ENCODE data around the gene ANKRD34C. TPM values are rescaled to one million over a fixed set of nuclear protein-coding genes. Genes with fewer than 3 reads are reported as not detected.

The ANKRD34C gene
- polyA plus RNA-seq, 1 donor from 2014 or later = not detected

DNA sequence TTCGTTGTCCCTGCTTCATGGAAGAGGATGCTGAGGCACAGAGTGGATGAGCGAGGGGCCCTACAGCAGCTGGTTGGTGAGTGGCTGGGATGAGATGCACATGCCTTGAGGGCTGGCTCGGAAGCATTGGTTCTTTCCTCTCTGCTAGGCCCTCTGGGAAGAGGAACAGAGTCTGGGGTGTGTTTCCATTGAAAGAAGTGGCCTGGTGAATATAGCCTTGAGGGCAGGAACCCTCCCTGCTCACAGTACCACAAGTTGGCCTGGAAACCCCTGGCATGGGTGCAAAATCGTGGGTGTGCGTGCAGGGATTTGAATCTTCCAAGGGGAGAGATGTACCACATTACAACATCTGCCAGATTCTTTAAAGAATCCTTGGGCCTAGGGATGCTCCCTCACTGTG, 37.6 kb upstream of the ANKRD34C start:
- Histone ChIP-seq H2AFZ (ENCODE audit: low read depth, low read length) (no peak overlapping the region), H3K9ac (ENCODE audit: low read length) (no peak overlapping the region), H3K9me3 (ENCODE audit: low read length) (no peaks in the 10 kb centered on the region), H3K4me3 (ENCODE audit: low read length) (no peak overlapping the region), H3K79me2 (replicated peaks; ENCODE audit: insufficient read depth, low read length) (no peaks in the 10 kb centered on the region), H3F3A (ENCODE audit: insufficient read depth, low read length, poor library complexity, severe bottlenecking) (no peaks in the 10 kb centered on the region), H3K27ac (ENCODE audit: low read length) (peak overlapping the region; percentile 73), H3K27me3 (ENCODE audit: insufficient read depth, low read depth, low read length) (no peaks in the 10 kb centered on the region), H4K20me1 (ENCODE audit: insufficient read depth) (no peaks in the 10 kb centered on the region), H3K4me2 (ENCODE audit: low read length) (no peak overlapping the region), H3K36me3 (ENCODE audit: insufficient read depth, low read length) (no peaks in the 10 kb centered on the region), H3K9me2 (ENCODE audit: insufficient read depth, low read length) (no peaks in the 10 kb centered on the region)
- TF ChIP-seq EP300 (conservative IDR thresholded peaks at IDR 0.05; ENCODE audit: poor library complexity, severe bottlenecking) (no peak), POLR2AphosphoS5 (IDR thresholded peaks at IDR 0.05) (no peak), EZH2 (IDR thresholded peaks at IDR 0.05; ENCODE audit: borderline replicate concordance, insufficient read depth, low read length, poor library complexity, severe bottlenecking) (no peak), SMC3 (conservative IDR thresholded peaks at IDR 0.05; ENCODE audit: poor library complexity) (no peak), MXI1 (conservative IDR thresholded peaks at IDR 0.05; ENCODE audit: poor library complexity, severe bottlenecking) (no peak), REST (IDR thresholded peaks at IDR 0.05; ENCODE audit: borderline replicate concordance) (no peak), TAF1 (IDR thresholded peaks at IDR 0.05; ENCODE audit: low read depth) (no peak)
- TF ChIP-seq, protein P1, sequence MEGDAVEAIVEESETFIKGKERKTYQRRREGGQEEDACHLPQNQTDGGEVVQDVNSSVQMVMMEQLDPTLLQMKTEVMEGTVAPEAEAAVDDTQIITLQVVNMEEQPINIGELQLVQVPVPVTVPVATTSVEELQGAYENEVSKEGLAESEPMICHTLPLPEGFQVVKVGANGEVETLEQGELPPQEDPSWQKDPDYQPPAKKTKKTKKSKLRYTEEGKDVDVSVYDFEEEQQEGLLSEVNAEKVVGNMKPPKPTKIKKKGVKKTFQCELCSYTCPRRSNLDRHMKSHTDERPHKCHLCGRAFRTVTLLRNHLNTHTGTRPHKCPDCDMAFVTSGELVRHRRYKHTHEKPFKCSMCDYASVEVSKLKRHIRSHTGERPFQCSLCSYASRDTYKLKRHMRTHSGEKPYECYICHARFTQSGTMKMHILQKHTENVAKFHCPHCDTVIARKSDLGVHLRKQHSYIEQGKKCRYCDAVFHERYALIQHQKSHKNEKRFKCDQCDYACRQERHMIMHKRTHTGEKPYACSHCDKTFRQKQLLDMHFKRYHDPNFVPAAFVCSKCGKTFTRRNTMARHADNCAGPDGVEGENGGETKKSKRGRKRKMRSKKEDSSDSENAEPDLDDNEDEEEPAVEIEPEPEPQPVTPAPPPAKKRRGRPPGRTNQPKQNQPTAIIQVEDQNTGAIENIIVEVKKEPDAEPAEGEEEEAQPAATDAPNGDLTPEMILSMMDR (IDR thresholded peaks at IDR 0.05; ENCODE audit: poor library complexity, severe bottlenecking) = no peak

- Histone ChIP-seq H3K36me3 (ENCODE audit: insufficient read depth, low read length) (no peaks in the 10 kb centered on the region), H3K27me3 (ENCODE audit: insufficient read depth, low read depth, low read length) (no peaks in the 10 kb centered on the region), H3F3A (ENCODE audit: insufficient read depth, low read length, poor library complexity, severe bottlenecking) (no peaks in the 10 kb centered on the region), H2AFZ (ENCODE audit: low read depth, low read length) (no peak overlapping the region), H3K9me2 (ENCODE audit: insufficient read depth, low read length) (no peaks in the 10 kb centered on the region), H3K4me2 (ENCODE audit: low read length) (no peak overlapping the region), H3K27ac (ENCODE audit: low read length) (no peak overlapping the region), H4K20me1 (ENCODE audit: insufficient read depth) (no peaks in the 10 kb centered on the region), H3K79me2 (replicated peaks; ENCODE audit: insufficient read depth, low read length) (no peaks in the 10 kb centered on the region), H3K9me3 (ENCODE audit: low read length) (no peaks in the 10 kb centered on the region), H3K4me3 (ENCODE audit: low read length) (no peak overlapping the region), H3K9ac (ENCODE audit: low read length) (no peak overlapping the region)
- TF ChIP-seq RAD21 (conservative IDR thresholded peaks at IDR 0.05) = no peak
- no peak for TF ChIP-seq SMC3 (conservative IDR thresholded peaks at IDR 0.05; ENCODE audit: poor library complexity)
- no peak for TF ChIP-seq REST (IDR thresholded peaks at IDR 0.05; ENCODE audit: borderline replicate concordance)
- no peak for TF ChIP-seq EZH2 (IDR thresholded peaks at IDR 0.05; ENCODE audit: borderline replicate concordance, insufficient read depth, low read length, poor library complexity, severe bottlenecking)
- no peak for TF ChIP-seq MXI1 (conservative IDR thresholded peaks at IDR 0.05; ENCODE audit: poor library complexity, severe bottlenecking)
- TF ChIP-seq TAF1 (IDR thresholded peaks at IDR 0.05; ENCODE audit: low read depth) = no peak
- no peak for TF ChIP-seq EP300 (conservative IDR thresholded peaks at IDR 0.05; ENCODE audit: poor library complexity, severe bottlenecking)
- no peak for TF ChIP-seq POLR2AphosphoS5 (IDR thresholded peaks at IDR 0.05)
- TF ChIP-seq, protein P1 (IDR thresholded peaks at IDR 0.05; ENCODE audit: poor library complexity, severe bottlenecking) = no peak
These were observed 34.3 kb upstream of the ANKRD34C start for GRCh38 chr15:79248183-79248582.

All from neural cell (in vitro differentiated cells).